Measurements from ENCODE around the gene CA10.

DNA sequence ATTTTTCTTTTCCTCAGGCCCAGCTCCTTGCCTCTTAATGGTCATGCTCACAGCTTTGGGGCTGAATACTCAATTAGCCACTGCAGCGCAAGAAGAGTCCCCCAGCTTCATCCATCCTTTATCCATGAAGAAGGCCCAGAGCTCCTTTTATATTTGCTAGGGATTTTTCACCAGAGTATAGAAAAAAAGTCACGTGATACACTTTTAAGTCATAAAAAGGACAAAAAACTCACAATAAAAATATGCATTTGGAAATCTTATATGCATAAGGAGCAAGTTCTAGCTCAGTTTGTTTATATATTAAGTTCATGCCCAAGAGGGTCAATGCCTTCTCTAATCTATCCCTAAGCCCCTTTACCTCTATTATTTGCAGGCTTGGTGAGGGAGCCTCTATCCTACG is 254.1 kb downstream of the CA10 start:
- TF ChIP-seq, protein P1, sequence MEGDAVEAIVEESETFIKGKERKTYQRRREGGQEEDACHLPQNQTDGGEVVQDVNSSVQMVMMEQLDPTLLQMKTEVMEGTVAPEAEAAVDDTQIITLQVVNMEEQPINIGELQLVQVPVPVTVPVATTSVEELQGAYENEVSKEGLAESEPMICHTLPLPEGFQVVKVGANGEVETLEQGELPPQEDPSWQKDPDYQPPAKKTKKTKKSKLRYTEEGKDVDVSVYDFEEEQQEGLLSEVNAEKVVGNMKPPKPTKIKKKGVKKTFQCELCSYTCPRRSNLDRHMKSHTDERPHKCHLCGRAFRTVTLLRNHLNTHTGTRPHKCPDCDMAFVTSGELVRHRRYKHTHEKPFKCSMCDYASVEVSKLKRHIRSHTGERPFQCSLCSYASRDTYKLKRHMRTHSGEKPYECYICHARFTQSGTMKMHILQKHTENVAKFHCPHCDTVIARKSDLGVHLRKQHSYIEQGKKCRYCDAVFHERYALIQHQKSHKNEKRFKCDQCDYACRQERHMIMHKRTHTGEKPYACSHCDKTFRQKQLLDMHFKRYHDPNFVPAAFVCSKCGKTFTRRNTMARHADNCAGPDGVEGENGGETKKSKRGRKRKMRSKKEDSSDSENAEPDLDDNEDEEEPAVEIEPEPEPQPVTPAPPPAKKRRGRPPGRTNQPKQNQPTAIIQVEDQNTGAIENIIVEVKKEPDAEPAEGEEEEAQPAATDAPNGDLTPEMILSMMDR (conservative IDR thresholded peaks at IDR 0.05 in 1 of 2, IDR thresholded peaks at IDR 0.05 in 1 of 2; ENCODE audit: low read depth in 1 of 2, low read length in 2 of 2): no peak
- no peak for TF ChIP-seq EZH2 (IDR thresholded peaks at IDR 0.05; ENCODE audit: low read length, missing control alignments)
